H9 (cell line): ENCODE results near the gene FCER1G. TPM values are rescaled to one million over a fixed set of nuclear protein-coding genes. Genes with fewer than 3 reads are reported as not detected.

Source experiments
- DNase-seq: peaks from one replicate; pipeline ENCODE4 v3.0.0-alpha.2; 2017
- H2AFZ ChIP-seq: one replicate; pipeline ENCODE4 v1.6.1; 2013; ENCODE audit warnings: mild to moderate bottlenecking, low read length, control low read depth, moderate library complexity
- H2AK5ac ChIP-seq: 2 replicates; pipeline ENCODE4 v1.6.1; 2013; ENCODE audit warnings: low read length, control low read depth, mixed read lengths; ENCODE audit not compliant: insufficient read length
- H2BK120ac ChIP-seq: one replicate; pipeline ENCODE4 v1.6.1; 2013; ENCODE audit warnings: low read depth, mild to moderate bottlenecking, low read length, control low read depth, inconsistent platforms; ENCODE audit not compliant: poor library complexity, severe bottlenecking
- H2BK12ac ChIP-seq: 2 replicates; pipeline ENCODE4 v1.6.1; 2013; ENCODE audit warnings: low read length, control low read depth, mixed read lengths, low read depth; ENCODE audit not compliant: insufficient read length
- H2BK15ac ChIP-seq: 2 replicates; pipeline ENCODE4 v1.6.1; 2013; ENCODE audit warnings: low read depth, low read length, control low read depth
- H2BK20ac ChIP-seq: one replicate; pipeline ENCODE4 v1.6.1; 2013; ENCODE audit warnings: low read depth, mild to moderate bottlenecking, low read length, control low read depth, inconsistent platforms; ENCODE audit not compliant: poor library complexity, severe bottlenecking
- H2BK5ac ChIP-seq: 2 replicates; pipeline ENCODE4 v1.6.1; 2013; ENCODE audit warnings: low read length, control low read depth, mixed read lengths; ENCODE audit not compliant: insufficient read length
- H3K14ac ChIP-seq: 2 replicates; pipeline ENCODE4 v1.6.1; 2013; ENCODE audit warnings: low read length, control low read depth; ENCODE audit not compliant: insufficient read depth
- H3K18ac ChIP-seq: 2 replicates; pipeline ENCODE4 v1.6.1; 2013; ENCODE audit warnings: low read depth, mild to moderate bottlenecking, mixed read lengths, low read length, control low read depth; ENCODE audit not compliant: insufficient read length
- H3K23ac ChIP-seq: 2 replicates; pipeline ENCODE4 v1.6.1; 2013; ENCODE audit warnings: low read length, control low read depth, mixed read lengths, low read depth; ENCODE audit not compliant: insufficient read length
- H3K23me2 ChIP-seq: 2 replicates; pipeline ENCODE4 v1.6.1; 2013; ENCODE audit warnings: low read depth, mild to moderate bottlenecking, mixed read lengths, low read length, control low read depth; ENCODE audit not compliant: insufficient read length, poor library complexity, severe bottlenecking
- H3K27ac ChIP-seq: 2 replicates; pipeline ENCODE4 v1.5.1; 2013; ENCODE audit warnings: low read length, control low read depth, mixed read lengths, low read depth; ENCODE audit not compliant: insufficient read length
- H3K27me3 ChIP-seq: 2 replicates; pipeline ENCODE4 v1.6.1; 2013; ENCODE audit warnings: low read length, control low read depth, inconsistent platforms; ENCODE audit not compliant: insufficient read depth
- H3K4ac ChIP-seq: 2 replicates; pipeline ENCODE4 v1.6.1; 2013; ENCODE audit warnings: low read depth, mild to moderate bottlenecking, control low read depth, inconsistent platforms, low read length, moderate library complexity
- H3K4me1 ChIP-seq: 2 replicates; pipeline ENCODE4 v1.6.1; 2013; ENCODE audit warnings: low read length, control low read depth, inconsistent platforms; ENCODE audit not compliant: insufficient read depth
- H3K4me2 ChIP-seq: 2 replicates; pipeline ENCODE4 v1.6.1; 2013; ENCODE audit warnings: low read length, control low read depth, mixed read lengths; ENCODE audit not compliant: insufficient read length, insufficient read depth
- H3K56ac ChIP-seq: 2 replicates; pipeline ENCODE4 v1.6.1; 2013; ENCODE audit warnings: low read depth, mild to moderate bottlenecking, mixed read lengths, low read length, control low read depth; ENCODE audit not compliant: insufficient read length
- H3K79me1 ChIP-seq: 2 replicates; pipeline ENCODE4 v1.6.1; 2013; ENCODE audit warnings: low read depth, mild to moderate bottlenecking, moderate library complexity, low read length, control low read depth, inconsistent platforms; ENCODE audit not compliant: insufficient read depth, poor library complexity, severe bottlenecking
- H3K79me2 ChIP-seq: 2 replicates; pipeline ENCODE4 v1.6.1; 2013; ENCODE audit warnings: low read length, control low read depth, inconsistent platforms; ENCODE audit not compliant: insufficient read depth
- H3K9ac ChIP-seq: 2 replicates; pipeline ENCODE4 v1.6.1; 2013; ENCODE audit warnings: low read length, control low read depth, mixed read lengths; ENCODE audit not compliant: insufficient read length; ENCODE audit errors: extremely low read depth
- H3K9me3 ChIP-seq: one replicate; pipeline ENCODE4 v1.6.1; 2013; ENCODE audit warnings: low read depth, low read length, inconsistent platforms; ENCODE audit not compliant: control insufficient read depth
- H3T11ph ChIP-seq: one replicate; pipeline ENCODE4 v1.6.1; 2013; ENCODE audit warnings: mild to moderate bottlenecking, low read length, control low read depth, inconsistent platforms
- H4K20me1 ChIP-seq: one replicate; pipeline ENCODE4 v1.6.1; 2013; ENCODE audit not compliant: control insufficient read depth, insufficient read length, insufficient read depth
- H4K5ac ChIP-seq: 2 replicates; pipeline ENCODE4 v1.6.1; 2013; ENCODE audit warnings: low read depth, mild to moderate bottlenecking, mixed read lengths, low read length, control low read depth; ENCODE audit not compliant: insufficient read length
- H4K8ac ChIP-seq: replicated peaks from 2 replicates; pipeline ENCODE4 v1.6.1; 2013; ENCODE audit warnings: low read length, control low read depth, mixed read lengths, low read depth; ENCODE audit not compliant: insufficient read length
- H4K91ac ChIP-seq: 2 replicates; pipeline ENCODE4 v1.6.1; 2013; ENCODE audit warnings: low read depth, mild to moderate bottlenecking, moderate library complexity, mixed read lengths, low read length, control low read depth; ENCODE audit not compliant: insufficient read length
- H3K27ac Mint-ChIP-seq, 3 experiments: 2 replicates in 2 of 3; 3 replicates in 1 of 3; pipeline ENCODE4 v1.8.0; 2020 to 2021; ENCODE audit warnings: mixed read lengths in 3 of 3, mild to moderate bottlenecking in 1 of 3, moderate library complexity in 1 of 3
- H3K27me3 Mint-ChIP-seq: 2 replicates; pipeline ENCODE4 v1.8.0; 2021; ENCODE audit warnings: low read depth, mild to moderate bottlenecking, moderate library complexity, mixed read lengths
- H3K36me3 Mint-ChIP-seq, 3 experiments: 2 replicates in 2 of 3; 3 replicates in 1 of 3; pipeline ENCODE4 v1.8.0; 2020 to 2021; ENCODE audit warnings: low read depth in 3 of 3, mixed read lengths in 3 of 3; ENCODE audit not compliant: insufficient read depth in 1 of 3
- H3K4me1 Mint-ChIP-seq, 2 experiments: 2 replicates each; pipeline ENCODE4 v1.8.0; 2020; ENCODE audit warnings: mixed read lengths in 2 of 2
- H3K4me3 Mint-ChIP-seq, 2 experiments: 2 replicates in 1 of 2; 3 replicates in 1 of 2; pipeline ENCODE4 v1.8.0; 2020 to 2021; ENCODE audit warnings: mild to moderate bottlenecking in 2 of 2, mixed read lengths in 2 of 2, moderate library complexity in 1 of 2
- H3K9me3 Mint-ChIP-seq, 2 experiments: 2 replicates in 1 of 2; 3 replicates in 1 of 2; pipeline ENCODE4 v1.8.0; 2020; ENCODE audit warnings: mild to moderate bottlenecking in 2 of 2, mixed read lengths in 2 of 2, moderate library complexity in 1 of 2
- WGBS: extraction: QIAGEN DNeasy Blood & Tissue Kit; methylation state at CpG from one replicate; pipeline ENCODE4 v1.1.7; 2013; ENCODE audit warnings: missing lambda C conversion rate, low lambda C conversion rate, mixed read lengths; ENCODE audit not compliant: insufficient read length; ENCODE audit errors: extremely low coverage; 5-methylcytosine and 5-hydroxymethylcytosine counted together
- total RNA-seq: library from RNA; stranded (reverse); gene quantifications from 2 replicates; pipeline ENCODE4 v1.2.1, GENCODE V29; 2021
- TF ChIP-seq, protein P1 (sequence below): fragments of 200-600 bp; sonication (generic); conservative IDR thresholded peaks from 3 replicates; pipeline ENCODE4 v1.8.0; 2021; ENCODE audit warnings: antibody characterized with exemption, mild to moderate bottlenecking

FCER1G gene
- total RNA-seq, 1 experiment from 2014 or later: 0.90 TPM

DNA sequence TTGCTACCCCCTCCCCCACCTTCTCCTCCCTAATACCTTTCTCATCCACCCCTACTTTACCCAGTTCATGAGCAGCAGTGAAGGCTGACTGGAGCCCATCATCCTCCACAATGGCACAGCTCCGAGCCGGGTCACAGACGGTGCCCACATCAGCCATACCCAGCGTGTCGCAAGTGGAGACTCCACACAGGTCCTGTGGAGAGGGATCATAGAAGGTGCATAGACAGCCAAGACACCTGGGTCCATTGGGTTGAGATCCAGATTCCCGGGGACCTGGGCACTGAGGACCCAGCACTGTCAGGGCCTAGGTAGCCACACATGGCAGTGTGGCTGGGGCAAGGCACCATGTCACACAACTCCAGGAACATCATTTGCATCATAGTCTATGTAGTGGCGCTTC, 19.0 kb upstream of the FCER1G start:
- Histone ChIP-seq H2BK5ac (no peak overlapping the region), H2BK20ac (no peak overlapping the region), H3K23ac (no peak overlapping the region), H3K4ac (no peak overlapping the region), H3K79me2 (no peaks in the 10 kb centered on the region), H2BK120ac (no peak overlapping the region), H3K56ac (no peak overlapping the region), H3K23me2 (peaks cover 4% of the 10 kb centered on the region), H3K18ac (no peak overlapping the region), H3K79me1 (no peaks in the 10 kb centered on the region), H3K14ac (no peak overlapping the region), H2AK5ac (no peak overlapping the region), H4K8ac (no peak overlapping the region), H3K4me1 (peaks cover 21% of the 10 kb centered on the region), H4K20me1 (no peaks in the 10 kb centered on the region), H2BK12ac (no peak overlapping the region), H3K27me3 (no peaks in the 10 kb centered on the region), H3K27ac (no peak overlapping the region), H3K4me2 (no peak overlapping the region), H3T11ph (no peak overlapping the region), H3K9me3 (no peaks in the 10 kb centered on the region), H4K91ac (no peak overlapping the region), H2AFZ (no peak overlapping the region), H3K9ac (no peak overlapping the region), H4K5ac (no peak overlapping the region), H2BK15ac (no peak overlapping the region)
- H3K9me3 Mint-ChIP-seq: no peaks in the 10 kb centered on the region; a peak in 1 of 5 replicates
- TF ChIP-seq, protein P1, sequence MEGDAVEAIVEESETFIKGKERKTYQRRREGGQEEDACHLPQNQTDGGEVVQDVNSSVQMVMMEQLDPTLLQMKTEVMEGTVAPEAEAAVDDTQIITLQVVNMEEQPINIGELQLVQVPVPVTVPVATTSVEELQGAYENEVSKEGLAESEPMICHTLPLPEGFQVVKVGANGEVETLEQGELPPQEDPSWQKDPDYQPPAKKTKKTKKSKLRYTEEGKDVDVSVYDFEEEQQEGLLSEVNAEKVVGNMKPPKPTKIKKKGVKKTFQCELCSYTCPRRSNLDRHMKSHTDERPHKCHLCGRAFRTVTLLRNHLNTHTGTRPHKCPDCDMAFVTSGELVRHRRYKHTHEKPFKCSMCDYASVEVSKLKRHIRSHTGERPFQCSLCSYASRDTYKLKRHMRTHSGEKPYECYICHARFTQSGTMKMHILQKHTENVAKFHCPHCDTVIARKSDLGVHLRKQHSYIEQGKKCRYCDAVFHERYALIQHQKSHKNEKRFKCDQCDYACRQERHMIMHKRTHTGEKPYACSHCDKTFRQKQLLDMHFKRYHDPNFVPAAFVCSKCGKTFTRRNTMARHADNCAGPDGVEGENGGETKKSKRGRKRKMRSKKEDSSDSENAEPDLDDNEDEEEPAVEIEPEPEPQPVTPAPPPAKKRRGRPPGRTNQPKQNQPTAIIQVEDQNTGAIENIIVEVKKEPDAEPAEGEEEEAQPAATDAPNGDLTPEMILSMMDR: no peak
- WGBS: no CpG with 5 or more reads among the region's 7 CpGs
- 0 out of 5 replicates have a peak overlapping the region, but pooled peaks of 1 of the 2 experiments have one; percentile 49 for H3K4me3 Mint-ChIP-seq
- no peak for DNase-seq
- peaks cover 0 to 29% (median 16%) of the 10 kb centered on the region in 3 experiments; a peak in 4 of 7 replicates for H3K36me3 Mint-ChIP-seq
- H3K27me3 Mint-ChIP-seq: no peaks in the 10 kb centered on the region
- peak overlapping the region in 1 of 3 experiments; percentile 95; a peak in 1 of 7 replicates for H3K27ac Mint-ChIP-seq
- peaks cover 51 to 54% of the 10 kb centered on the region in 2 experiments for H3K4me1 Mint-ChIP-seq
